Osteoblast (primary cell): ENCODE data around the gene MARS1. TPM values are rescaled to one million over a fixed set of nuclear protein-coding genes. Genes with fewer than 3 reads are reported as not detected.

ENCODE experiments used
- DNase-seq: peaks from one replicate; pipeline ENCODE4 v3.0.0; 2011; ENCODE audit warnings: low spot score, mixed read lengths; ENCODE audit not compliant: insufficient read length; ENCODE audit errors: missing footprints
- H2AFZ ChIP-seq: 2 replicates; pipeline ENCODE4 v1.6.0; 2011; ENCODE audit warnings: mild to moderate bottlenecking, low read length
- H3K27ac ChIP-seq: 2 replicates; pipeline ENCODE4 v1.5.1; 2011; ENCODE audit warnings: mild to moderate bottlenecking, low read depth, low read length, moderate library complexity
- H3K27me3 ChIP-seq: 2 replicates; pipeline ENCODE4 v1.6.0; 2012; ENCODE audit warnings: mild to moderate bottlenecking, control low read depth, inconsistent platforms, low read length, moderate library complexity; ENCODE audit not compliant: insufficient read depth
- H3K36me3 ChIP-seq: 2 replicates; pipeline ENCODE4 v1.5.1; 2011; ENCODE audit warnings: mild to moderate bottlenecking, low read length, control low read depth, moderate library complexity; ENCODE audit not compliant: insufficient read depth
- H3K4me1 ChIP-seq: 2 replicates; pipeline ENCODE4 v1.5.1; 2011; ENCODE audit warnings: mild to moderate bottlenecking, low read length, control low read depth, moderate library complexity; ENCODE audit not compliant: insufficient read depth
- H3K4me2 ChIP-seq: 2 replicates; pipeline ENCODE4 v1.6.0; 2011; ENCODE audit warnings: mild to moderate bottlenecking, low read length; ENCODE audit not compliant: insufficient read depth
- H3K4me3 ChIP-seq: fragments of 200-600 bp; sonication (generic); 3 replicates; pipeline ENCODE4 v1.5.1; 2012; ENCODE audit warnings: mild to moderate bottlenecking, low read length, inconsistent platforms; ENCODE audit not compliant: insufficient read depth
- H3K79me2 ChIP-seq: 2 replicates; pipeline ENCODE4 v1.6.0; 2012; ENCODE audit warnings: mild to moderate bottlenecking, low read length, control low read depth, inconsistent platforms; ENCODE audit not compliant: insufficient read depth
- H3K9me3 ChIP-seq: 2 replicates; pipeline ENCODE4 v1.5.1; 2011; ENCODE audit warnings: low read depth, low read length, control low read depth
- H4K20me1 ChIP-seq: 2 replicates; pipeline ENCODE4 v1.6.0; 2012; ENCODE audit warnings: mild to moderate bottlenecking, low read length, control low read depth; ENCODE audit not compliant: insufficient read depth
- total RNA-seq: library from RNA; depleted of rRNA; stranded (reverse); fragments of >200 nt; gene quantifications from 2 replicates; pipeline ENCODE4 v1.2.3, GENCODE V29; 2012
- TF ChIP-seq, protein P1 (sequence below): IDR thresholded peaks from 2 replicates; pipeline ENCODE4 v1.5.1; 2011; ENCODE audit warnings: mild to moderate bottlenecking, low read depth, low read length, moderate library complexity; ENCODE audit errors: extremely low read depth

MARS1 gene
- total RNA-seq, 1 donor: 187 TPM

DNA sequence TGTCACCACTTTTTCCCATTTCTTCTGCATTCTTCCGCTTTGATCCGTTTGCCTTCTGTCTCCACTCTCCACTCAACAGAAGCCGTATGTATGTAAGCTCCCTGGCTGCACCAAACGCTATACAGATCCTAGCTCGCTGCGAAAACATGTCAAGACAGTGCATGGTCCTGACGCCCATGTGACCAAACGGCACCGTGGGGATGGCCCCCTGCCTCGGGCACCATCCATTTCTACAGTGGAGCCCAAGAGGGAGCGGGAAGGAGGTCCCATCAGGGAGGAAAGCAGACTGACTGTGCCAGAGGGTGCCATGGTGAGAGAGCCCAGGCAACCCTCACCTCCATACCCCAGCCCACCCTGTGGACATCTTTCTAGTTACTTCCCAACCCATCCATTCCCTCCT is 20.0 kb upstream of the MARS1 start:
- Histone ChIP-seq H3K4me2 (no peak overlapping the region), H3K4me3 (no peak overlapping the region), H2AFZ (no peak overlapping the region), H3K9me3 (no peaks in the 10 kb centered on the region), H3K4me1 (no peaks in the 10 kb centered on the region), H3K27me3 (peaks cover 42% of the 10 kb centered on the region), H3K79me2 (no peaks in the 10 kb centered on the region), H3K36me3 (no peaks in the 10 kb centered on the region), H4K20me1 (no peaks in the 10 kb centered on the region), H3K27ac (no peak overlapping the region)
- TF ChIP-seq, protein P1, sequence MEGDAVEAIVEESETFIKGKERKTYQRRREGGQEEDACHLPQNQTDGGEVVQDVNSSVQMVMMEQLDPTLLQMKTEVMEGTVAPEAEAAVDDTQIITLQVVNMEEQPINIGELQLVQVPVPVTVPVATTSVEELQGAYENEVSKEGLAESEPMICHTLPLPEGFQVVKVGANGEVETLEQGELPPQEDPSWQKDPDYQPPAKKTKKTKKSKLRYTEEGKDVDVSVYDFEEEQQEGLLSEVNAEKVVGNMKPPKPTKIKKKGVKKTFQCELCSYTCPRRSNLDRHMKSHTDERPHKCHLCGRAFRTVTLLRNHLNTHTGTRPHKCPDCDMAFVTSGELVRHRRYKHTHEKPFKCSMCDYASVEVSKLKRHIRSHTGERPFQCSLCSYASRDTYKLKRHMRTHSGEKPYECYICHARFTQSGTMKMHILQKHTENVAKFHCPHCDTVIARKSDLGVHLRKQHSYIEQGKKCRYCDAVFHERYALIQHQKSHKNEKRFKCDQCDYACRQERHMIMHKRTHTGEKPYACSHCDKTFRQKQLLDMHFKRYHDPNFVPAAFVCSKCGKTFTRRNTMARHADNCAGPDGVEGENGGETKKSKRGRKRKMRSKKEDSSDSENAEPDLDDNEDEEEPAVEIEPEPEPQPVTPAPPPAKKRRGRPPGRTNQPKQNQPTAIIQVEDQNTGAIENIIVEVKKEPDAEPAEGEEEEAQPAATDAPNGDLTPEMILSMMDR: no peak
- DNase-seq: no peak

DNA sequence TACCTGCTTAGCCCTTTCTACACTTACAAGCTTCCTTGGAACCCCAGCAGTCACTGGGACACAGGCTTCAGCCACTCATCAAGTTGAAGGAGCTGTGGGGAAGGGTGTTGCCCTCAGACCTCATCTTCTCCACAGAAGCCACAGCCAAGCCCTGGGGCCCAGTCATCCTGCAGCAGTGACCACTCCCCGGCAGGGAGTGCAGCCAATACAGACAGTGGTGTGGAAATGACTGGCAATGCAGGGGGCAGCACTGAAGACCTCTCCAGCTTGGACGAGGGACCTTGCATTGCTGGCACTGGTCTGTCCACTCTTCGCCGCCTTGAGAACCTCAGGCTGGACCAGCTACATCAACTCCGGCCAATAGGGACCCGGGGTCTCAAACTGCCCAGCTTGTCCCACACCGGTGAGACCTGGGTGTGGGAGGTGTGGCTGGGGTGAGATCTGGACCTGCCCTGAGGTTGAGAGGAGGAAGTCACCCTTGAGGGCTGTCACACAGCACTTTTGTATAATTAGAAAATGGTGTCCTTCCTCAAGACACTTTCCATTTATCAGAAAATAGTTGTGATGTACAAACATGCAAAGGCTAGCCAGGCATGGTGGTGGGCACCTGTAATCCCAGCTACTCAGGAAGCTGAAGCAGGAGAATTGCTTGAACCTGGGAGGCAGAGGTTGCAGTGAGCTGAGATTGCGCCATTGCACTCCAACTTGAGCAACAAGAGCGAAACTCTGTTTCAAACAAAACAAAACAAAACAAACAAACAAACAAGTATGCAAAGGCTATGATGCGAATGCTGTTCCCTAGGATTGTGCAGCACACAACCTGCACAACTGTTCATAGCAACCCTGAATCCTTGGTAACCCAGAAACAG is 18.3 kb upstream of the MARS1 start:
- no peak overlapping the region for H3K27ac ChIP-seq
- H3K27me3 ChIP-seq: peaks cover 56% of the 10 kb centered on the region
- no peaks in the 10 kb centered on the region for H4K20me1 ChIP-seq
- no peak overlapping the region for H2AFZ ChIP-seq
- H3K4me3 ChIP-seq: no peak overlapping the region
- TF ChIP-seq, protein P1: no peak
- no peaks in the 10 kb centered on the region for H3K79me2 ChIP-seq
- H3K9me3 ChIP-seq: no peaks in the 10 kb centered on the region
- H3K4me2 ChIP-seq: no peak overlapping the region
- peak; percentile 76 for DNase-seq
- H3K36me3 ChIP-seq: no peaks in the 10 kb centered on the region
- H3K4me1 ChIP-seq: no peaks in the 10 kb centered on the region

DNA sequence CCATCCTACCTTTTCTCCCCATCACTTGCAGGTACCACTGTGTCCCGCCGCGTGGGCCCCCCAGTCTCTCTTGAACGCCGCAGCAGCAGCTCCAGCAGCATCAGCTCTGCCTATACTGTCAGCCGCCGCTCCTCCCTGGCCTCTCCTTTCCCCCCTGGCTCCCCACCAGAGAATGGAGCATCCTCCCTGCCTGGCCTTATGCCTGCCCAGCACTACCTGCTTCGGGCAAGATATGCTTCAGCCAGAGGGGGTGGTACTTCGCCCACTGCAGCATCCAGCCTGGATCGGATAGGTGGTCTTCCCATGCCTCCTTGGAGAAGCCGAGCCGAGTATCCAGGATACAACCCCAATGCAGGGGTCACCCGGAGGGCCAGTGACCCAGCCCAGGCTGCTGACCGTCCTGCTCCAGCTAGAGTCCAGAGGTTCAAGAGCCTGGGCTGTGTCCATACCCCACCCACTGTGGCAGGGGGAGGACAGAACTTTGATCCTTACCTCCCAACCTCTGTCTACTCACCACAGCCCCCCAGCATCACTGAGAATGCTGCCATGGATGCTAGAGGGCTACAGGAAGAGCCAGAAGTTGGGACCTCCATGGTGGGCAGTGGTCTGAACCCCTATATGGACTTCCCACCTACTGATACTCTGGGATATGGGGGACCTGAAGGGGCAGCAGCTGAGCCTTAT is 17.4 kb upstream of the MARS1 start:
- DNase-seq: peak; percentile 81
- H3K4me3 ChIP-seq: no peak overlapping the region
- H4K20me1 ChIP-seq: no peaks in the 10 kb centered on the region
- no peaks in the 10 kb centered on the region for H3K9me3 ChIP-seq
- no peaks in the 10 kb centered on the region for H3K36me3 ChIP-seq
- no peaks in the 10 kb centered on the region for H3K79me2 ChIP-seq
- TF ChIP-seq, protein P1: no peak
- H3K4me2 ChIP-seq: no peak overlapping the region
- no peak overlapping the region for H2AFZ ChIP-seq
- no peaks in the 10 kb centered on the region for H3K4me1 ChIP-seq
- H3K27ac ChIP-seq: no peak overlapping the region
- H3K27me3 ChIP-seq: peaks cover 65% of the 10 kb centered on the region

DNA sequence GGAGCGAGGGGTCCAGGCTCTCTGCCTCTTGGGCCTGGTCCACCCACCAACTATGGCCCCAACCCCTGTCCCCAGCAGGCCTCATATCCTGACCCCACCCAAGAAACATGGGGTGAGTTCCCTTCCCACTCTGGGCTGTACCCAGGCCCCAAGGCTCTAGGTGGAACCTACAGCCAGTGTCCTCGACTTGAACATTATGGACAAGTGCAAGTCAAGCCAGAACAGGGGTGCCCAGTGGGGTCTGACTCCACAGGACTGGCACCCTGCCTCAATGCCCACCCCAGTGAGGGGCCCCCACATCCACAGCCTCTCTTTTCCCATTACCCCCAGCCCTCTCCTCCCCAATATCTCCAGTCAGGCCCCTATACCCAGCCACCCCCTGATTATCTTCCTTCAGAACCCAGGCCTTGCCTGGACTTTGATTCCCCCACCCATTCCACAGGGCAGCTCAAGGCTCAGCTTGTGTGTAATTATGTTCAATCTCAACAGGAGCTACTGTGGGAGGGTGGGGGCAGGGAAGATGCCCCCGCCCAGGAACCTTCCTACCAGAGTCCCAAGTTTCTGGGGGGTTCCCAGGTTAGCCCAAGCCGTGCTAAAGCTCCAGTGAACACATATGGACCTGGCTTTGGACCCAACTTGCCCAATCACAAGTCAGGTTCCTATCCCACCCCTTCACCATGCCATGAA is 16.8 kb upstream of the MARS1 start:
- Histone ChIP-seq H3K36me3 (no peaks in the 10 kb centered on the region), H4K20me1 (no peaks in the 10 kb centered on the region), H3K27me3 (peaks cover 68% of the 10 kb centered on the region), H3K4me3 (no peak overlapping the region), H3K79me2 (no peaks in the 10 kb centered on the region), H3K27ac (no peak overlapping the region), H3K4me2 (no peak overlapping the region), H3K9me3 (no peaks in the 10 kb centered on the region), H2AFZ (no peak overlapping the region), H3K4me1 (no peaks in the 10 kb centered on the region)
- DNase-seq: peak; percentile 79
- TF ChIP-seq, protein P1: no peak
